ENCODE data around the gene KICS2.
A peak's percentile ranks its signal among the peaks of the same experiment; 100 is the strongest.
"Not testable (repeated sequence)": the region's sequence is repeated elsewhere in the genome, so short reads cannot be mapped to it uniquely, and the experiment has no call there.

The KICS2 gene

GRCh38 chr12:64222009-64222765 lies at the start of gene KICS2:
TSS of gene KICS2 (minus strand) at chr12:64222296. CDS start at chr12:64222237, 59 bp downstream.
- peak; percentile 95 for DNase-seq (ENCODE audit: low read depth)

- no peak for DNase-seq (ENCODE audit: low read depth)
Measured at GRCh38 chr12:64270411-64270810, 48.3 kb upstream of the KICS2 start.

- DNase-seq (ENCODE audit: low read depth): no peak
Measured at GRCh38 chr12:64269161-64269560, 47.1 kb upstream of the KICS2 start.

GRCh38 chr12:64268409-64268808 lies 46.3 kb upstream of the KICS2 start:
- no peak for DNase-seq (ENCODE audit: low read depth)

GRCh38 chr12:64265839-64266238 lies 43.7 kb upstream of the KICS2 start:
- DNase-seq (ENCODE audit: low read depth): no peak

GRCh38 chr12:64261813-64262212 lies 39.7 kb upstream of the KICS2 start:
- DNase-seq (ENCODE audit: low read depth): no peak

GRCh38 chr12:64258576-64258975 lies 36.5 kb upstream of the KICS2 start:
- no peak for DNase-seq (ENCODE audit: low read depth)

GRCh38 chr12:64256166-64256800 lies 34.2 kb upstream of the KICS2 start:
- peak; percentile 47 for DNase-seq (ENCODE audit: low read depth)

- DNase-seq (ENCODE audit: low read depth): no peak
Measured at GRCh38 chr12:64255249-64255648, 33.2 kb upstream of the KICS2 start.

GRCh38 chr12:64253356-64253755 lies 31.3 kb upstream of the KICS2 start:
- DNase-seq (ENCODE audit: low read depth): no peak

- peak; percentile 94 for DNase-seq (ENCODE audit: low read depth)
Measured at GRCh38 chr12:64252681-64253080, 30.6 kb upstream of the KICS2 start.

- DNase-seq (ENCODE audit: low read depth): no peak
Measured at GRCh38 chr12:64243809-64244208, 21.7 kb upstream of the KICS2 start.

- peak; percentile 16 for DNase-seq (ENCODE audit: low read depth)
Measured at GRCh38 chr12:64240781-64241180, 18.7 kb upstream of the KICS2 start.

GRCh38 chr12:64237382-64237781 lies 15.3 kb upstream of the KICS2 start:
- no peak for DNase-seq (ENCODE audit: low read depth)

GRCh38 chr12:64236549-64236948 lies 14.5 kb upstream of the KICS2 start:
- peak; percentile 5 for DNase-seq (ENCODE audit: low read depth)

- no peak for DNase-seq (ENCODE audit: low read depth)
Measured at GRCh38 chr12:64232196-64232595, 10.1 kb upstream of the KICS2 start.

- no peak for DNase-seq (ENCODE audit: low read depth)
Measured at GRCh38 chr12:64229796-64230195, 7.7 kb upstream of the KICS2 start.

- DNase-seq (ENCODE audit: low read depth): no peak
Measured at GRCh38 chr12:64229240-64229639, 7.1 kb upstream of the KICS2 start.

GRCh38 chr12:64225626-64226025 lies 3.5 kb upstream of the KICS2 start:
- no peak for DNase-seq (ENCODE audit: low read depth)

GRCh38 chr12:64221651-64222008 lies 466 bp downstream of the KICS2 start:
- peak; percentile 91 for DNase-seq (ENCODE audit: low read depth)

- no peak for DNase-seq (ENCODE audit: low read depth)
Measured at GRCh38 chr12:64220046-64220445, 2.0 kb downstream of the KICS2 start.

GRCh38 chr12:64219145-64219544 lies 3.0 kb downstream of the KICS2 start:
- no peak for DNase-seq (ENCODE audit: low read depth)

GRCh38 chr12:64218597-64218996 lies 3.5 kb downstream of the KICS2 start:
- DNase-seq (ENCODE audit: low read depth): no peak

- not testable (repeated sequence) for DNase-seq (ENCODE audit: low read depth)
Measured at GRCh38 chr12:64217643-64218042, 4.5 kb downstream of the KICS2 start.
